ENCODE results near the gene MUC13.

MUC13 gene

GRCh38 chr3:124861041-124861440, 73.5 kb downstream of the MUC13 start:
- peaks cover under 1% of the 10 kb centered on the region for H3K36me3 Mint-ChIP-seq (ENCODE audit: insufficient read depth)
- H3K27me3 Mint-ChIP-seq, result peaks cover 13 to 22% of the 10 kb centered on the region in 2 donors
- no peak overlapping the region for H3K4me3 Mint-ChIP-seq
- no peaks in the 10 kb centered on the region for H3K9me3 Mint-ChIP-seq
- H3K4me1 Mint-ChIP-seq (ENCODE audit: low read depth in 2 of 2), result no peaks in the 10 kb centered on the region
- no peak overlapping the region for H3K27ac Mint-ChIP-seq
- ATAC-seq (replicated peaks) (no peak), DNase-seq (no peak)

- Mint-ChIP-seq H3K36me3 (ENCODE audit: insufficient read depth) (peaks cover 2% of the 10 kb centered on the region), H3K27ac (no peak overlapping the region), H3K4me1 (ENCODE audit: low read depth in 2 of 2) (no peaks in the 10 kb centered on the region), H3K9me3 (no peaks in the 10 kb centered on the region), H3K27me3 (peaks cover 18 to 26% of the 10 kb centered on the region in 2 donors), H3K4me3 (no peak overlapping the region)
- DNase-seq, result no peak
- no peak for ATAC-seq (replicated peaks)
Measured at GRCh38 chr3:124860599-124860998, 74.0 kb downstream of the MUC13 start.

- ATAC-seq (replicated peaks), result no peak
- no peak for DNase-seq
- peaks cover 21 to 32% of the 10 kb centered on the region in 2 donors for H3K27me3 Mint-ChIP-seq
- H3K36me3 Mint-ChIP-seq (ENCODE audit: insufficient read depth), result peaks cover 2% of the 10 kb centered on the region
- no peak overlapping the region for H3K27ac Mint-ChIP-seq
- no peaks in the 10 kb centered on the region for H3K4me1 Mint-ChIP-seq (ENCODE audit: low read depth in 2 of 2)
- H3K9me3 Mint-ChIP-seq, result no peaks in the 10 kb centered on the region
- H3K4me3 Mint-ChIP-seq, result no peak overlapping the region
Measured at GRCh38 chr3:124859025-124859424, 75.5 kb downstream of the MUC13 start.

GRCh38 chr3:124858275-124858674, 76.3 kb downstream of the MUC13 start:
- Mint-ChIP-seq H3K27ac (no peak overlapping the region), H3K9me3 (no peaks in the 10 kb centered on the region), H3K4me1 (ENCODE audit: low read depth in 2 of 2) (no peaks in the 10 kb centered on the region), H3K36me3 (ENCODE audit: insufficient read depth) (peaks cover 2% of the 10 kb centered on the region), H3K4me3 (no peak overlapping the region), H3K27me3 (peaks cover 21 to 32% of the 10 kb centered on the region in 2 donors)
- ATAC-seq (replicated peaks), result no peak
- no peak for DNase-seq

- no peak for ATAC-seq (replicated peaks)
- Mint-ChIP-seq H3K4me1 (ENCODE audit: low read depth in 2 of 2) (no peaks in the 10 kb centered on the region), H3K4me3 (no peak overlapping the region), H3K27me3 (peaks cover 28 to 41% of the 10 kb centered on the region in 2 donors), H3K36me3 (ENCODE audit: insufficient read depth) (peaks cover 2% of the 10 kb centered on the region), H3K9me3 (no peaks in the 10 kb centered on the region), H3K27ac (no peak overlapping the region)
- no peak for DNase-seq
Measured at GRCh38 chr3:124856677-124857076, 77.9 kb downstream of the MUC13 start.
